Ishikawa (cell line): ENCODE results near the gene PKNOX2.

Experiments used
- CEBPB ChIP-seq: IDR thresholded peaks from 2 replicates; pipeline ENCODE4 v1.6.1; 2012
- CREB1 ChIP-seq: IDR thresholded peaks from 2 replicates; pipeline ENCODE4 v1.6.1; 2012; ENCODE audit warnings: low read depth
- EGR1 ChIP-seq: IDR thresholded peaks from 2 replicates; pipeline ENCODE4 v1.6.1; 2012
- EP300 ChIP-seq: IDR thresholded peaks from 2 replicates; pipeline ENCODE4 v1.6.1; 2012; ENCODE audit warnings: borderline replicate concordance
- FOXM1 ChIP-seq: IDR thresholded peaks from 2 replicates; pipeline ENCODE4 v1.6.1; 2012; ENCODE audit warnings: low read depth, borderline replicate concordance
- MAX ChIP-seq: IDR thresholded peaks from 2 replicates; pipeline ENCODE4 v1.6.1; 2012
- NFIC ChIP-seq: IDR thresholded peaks from 2 replicates; pipeline ENCODE4 v1.6.1; 2012
- RAD21 ChIP-seq: IDR thresholded peaks from 2 replicates; pipeline ENCODE4 v1.6.1; 2012; ENCODE audit warnings: low read depth
- REST ChIP-seq: IDR thresholded peaks from 2 replicates; pipeline ENCODE4 v1.6.1; 2012; ENCODE audit warnings: low read depth, mild to moderate bottlenecking
- TAF1 ChIP-seq: IDR thresholded peaks from 2 replicates; pipeline ENCODE4 v1.6.1; 2012; ENCODE audit warnings: low read depth, mild to moderate bottlenecking
- TCF12 ChIP-seq: IDR thresholded peaks from 2 replicates; pipeline ENCODE4 v1.6.1; 2012; ENCODE audit warnings: low read depth
- TEAD4 ChIP-seq: IDR thresholded peaks from 2 replicates; pipeline ENCODE4 v1.6.1; 2012
- USF1 ChIP-seq: IDR thresholded peaks from 2 replicates; pipeline ENCODE4 v1.6.1; 2012
- YY1 ChIP-seq: IDR thresholded peaks from 2 replicates; pipeline ENCODE4 v1.6.1; 2012; ENCODE audit warnings: low read depth
- ZBTB7A ChIP-seq: IDR thresholded peaks from 2 replicates; pipeline ENCODE4 v1.6.1; 2012; ENCODE audit warnings: low read depth

PKNOX2 gene

GRCh38 chr11:125344846-125345420, 180.4 kb downstream of the PKNOX2 start:
- no peak for TF ChIP-seq CREB1
- TF ChIP-seq TCF12, result no peak
- TF ChIP-seq EP300, result no peak
- TF ChIP-seq NFIC, result no peak
- TF ChIP-seq REST, result no peak
- TF ChIP-seq ZBTB7A, result no peak
- no peak for TF ChIP-seq MAX
- no peak for TF ChIP-seq USF1
- TF ChIP-seq TEAD4, result no peak
- no peak for TF ChIP-seq RAD21
- TF ChIP-seq CEBPB, result no peak
- TF ChIP-seq EGR1, result no peak
- no peak for TF ChIP-seq FOXM1
- no peak for TF ChIP-seq TAF1
- TF ChIP-seq YY1, result no peak

- TF ChIP-seq RAD21 (peak; percentile 58), CEBPB (no peak), NFIC (no peak)
These were observed 181.0 kb downstream of the PKNOX2 start for GRCh38 chr11:125345421-125346178.

GRCh38 chr11:125346179-125346530, 181.6 kb downstream of the PKNOX2 start:
- no peak for TF ChIP-seq TEAD4
- TF ChIP-seq EGR1, result no peak
- no peak for TF ChIP-seq NFIC
- no peak for TF ChIP-seq RAD21
- no peak for TF ChIP-seq FOXM1
- TF ChIP-seq CEBPB, result no peak
- TF ChIP-seq EP300, result no peak
- TF ChIP-seq TCF12, result no peak

- TF ChIP-seq CREB1 (no peak), TCF12 (no peak), TEAD4 (no peak), YY1 (no peak), ZBTB7A (no peak), NFIC (no peak), MAX (no peak), EP300 (no peak), REST (no peak), RAD21 (no peak), CEBPB (no peak), USF1 (no peak), EGR1 (no peak), FOXM1 (no peak), TAF1 (no peak)
These were observed 182.2 kb downstream of the PKNOX2 start for GRCh38 chr11:125346565-125347260.

- no peak for TF ChIP-seq YY1
- no peak for TF ChIP-seq TAF1
- no peak for TF ChIP-seq FOXM1
- no peak for TF ChIP-seq USF1
- TF ChIP-seq EP300, result no peak
- no peak for TF ChIP-seq TEAD4
These were observed 182.7 kb downstream of the PKNOX2 start for GRCh38 chr11:125347261-125347585.
